Activated CD8-positive, alpha-beta memory T cell treated with anti-CD3 and anti-CD28 coated beads, Interleukin-2, amount 50 U/mL, for 48 hours (primary cell): ENCODE data around the gene SYNE1.

Experiments used
- DNase-seq: peaks from one replicate; pipeline ENCODE4 v3.0.0-alpha.2; 2020

Gene SYNE1

GRCh38 chr6:152416652-152417051 lies 220.5 kb downstream of the SYNE1 start:
- no peak for DNase-seq

GRCh38 chr6:152404936-152405595 lies 232.1 kb downstream of the SYNE1 start:
- no peak for DNase-seq

GRCh38 chr6:152404086-152404857 lies 232.9 kb downstream of the SYNE1 start:
- no peak for DNase-seq

GRCh38 chr6:152402791-152403190 lies 234.4 kb downstream of the SYNE1 start:
- DNase-seq, result no peak

- DNase-seq, result no peak
These were observed 235.2 kb downstream of the SYNE1 start for GRCh38 chr6:152401978-152402377.

GRCh38 chr6:152399399-152399798 lies 237.8 kb downstream of the SYNE1 start:
- DNase-seq, result no peak

- no peak for DNase-seq
These were observed 238.2 kb downstream of the SYNE1 start for GRCh38 chr6:152398993-152399392.

GRCh38 chr6:152398316-152398715 lies 238.8 kb downstream of the SYNE1 start:
- DNase-seq, result no peak

- DNase-seq, result no peak
These were observed 242.9 kb downstream of the SYNE1 start for GRCh38 chr6:152394303-152394702.

- no peak for DNase-seq
These were observed 245.8 kb downstream of the SYNE1 start for GRCh38 chr6:152391179-152391880.

- no peak for DNase-seq
These were observed 250.1 kb downstream of the SYNE1 start for GRCh38 chr6:152387091-152387490.

- DNase-seq, result no peak
These were observed 251.0 kb downstream of the SYNE1 start for GRCh38 chr6:152386131-152386530.

GRCh38 chr6:152380993-152381898 lies 255.9 kb downstream of the SYNE1 start:
- no peak for DNase-seq

- no peak for DNase-seq
These were observed 256.8 kb downstream of the SYNE1 start for GRCh38 chr6:152380351-152380767.

GRCh38 chr6:152379423-152379822 lies 257.7 kb downstream of the SYNE1 start:
- no peak for DNase-seq

GRCh38 chr6:152378169-152378568 lies 259.0 kb downstream of the SYNE1 start:
- DNase-seq, result no peak

- no peak for DNase-seq
These were observed 262.0 kb downstream of the SYNE1 start for GRCh38 chr6:152375197-152375596.

GRCh38 chr6:152372945-152373344 lies 264.2 kb downstream of the SYNE1 start:
- no peak for DNase-seq

GRCh38 chr6:152371775-152372174 lies 265.4 kb downstream of the SYNE1 start:
- DNase-seq, result no peak

GRCh38 chr6:152368751-152369624 lies 268.2 kb downstream of the SYNE1 start:
- no peak for DNase-seq

- no peak for DNase-seq
These were observed 272.3 kb downstream of the SYNE1 start for GRCh38 chr6:152364866-152365265.

GRCh38 chr6:152360034-152360433 lies 277.1 kb downstream of the SYNE1 start:
- no peak for DNase-seq
